IPS-NIHi7 (cell line): Measurements from ENCODE around the gene LIMS1.
"Not testable (repeated sequence)": the region's sequence is repeated elsewhere in the genome, so short reads cannot be mapped to it uniquely, and the experiment has no call there.

Source experiments
- DNase-seq: peaks from one replicate; pipeline ENCODE4 v3.0.0; 2012; ENCODE audit warnings: mixed read lengths; ENCODE audit errors: extremely low spot score

Gene LIMS1

DNA sequence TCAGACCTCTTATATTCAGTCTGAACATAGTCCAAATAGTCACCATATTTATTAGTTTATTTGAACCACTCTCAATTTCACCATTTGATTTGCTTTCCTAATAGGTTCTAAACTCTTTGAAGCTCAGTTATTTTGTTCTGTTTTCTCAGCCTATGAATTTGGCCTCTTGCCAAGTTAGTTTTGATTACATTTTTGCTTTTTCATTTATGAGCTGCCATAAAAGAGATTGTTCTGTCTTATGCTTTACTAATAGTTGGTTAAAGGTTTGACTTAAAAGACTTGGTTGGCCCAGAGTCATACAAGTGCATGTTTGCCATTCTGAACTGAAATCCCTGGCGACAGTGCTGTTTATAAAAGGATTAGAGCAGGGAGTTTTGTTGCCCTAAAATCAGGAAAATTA lies 99.1 kb downstream of the LIMS1 start:
- no peak for DNase-seq

DNA sequence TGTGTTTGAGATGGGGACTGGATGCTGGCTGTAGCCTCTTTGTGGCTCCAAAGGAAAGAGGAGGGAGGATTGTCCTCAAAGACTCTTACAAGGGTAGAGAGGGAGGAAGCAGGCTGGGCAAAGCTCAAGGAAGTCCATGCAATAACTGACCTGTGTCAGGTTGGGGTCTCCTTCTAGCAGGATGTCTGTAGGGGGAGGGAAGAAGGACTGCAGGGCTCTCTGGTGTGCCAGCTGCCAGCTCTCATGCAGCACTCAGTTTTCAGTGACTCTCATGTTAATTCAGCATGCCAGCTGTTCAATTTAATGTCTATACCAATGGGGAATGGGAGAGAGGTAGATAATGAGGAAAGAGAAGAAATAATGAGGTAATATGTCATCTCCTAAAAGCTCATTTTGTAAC lies 99.7 kb downstream of the LIMS1 start:
- no peak for DNase-seq

DNA sequence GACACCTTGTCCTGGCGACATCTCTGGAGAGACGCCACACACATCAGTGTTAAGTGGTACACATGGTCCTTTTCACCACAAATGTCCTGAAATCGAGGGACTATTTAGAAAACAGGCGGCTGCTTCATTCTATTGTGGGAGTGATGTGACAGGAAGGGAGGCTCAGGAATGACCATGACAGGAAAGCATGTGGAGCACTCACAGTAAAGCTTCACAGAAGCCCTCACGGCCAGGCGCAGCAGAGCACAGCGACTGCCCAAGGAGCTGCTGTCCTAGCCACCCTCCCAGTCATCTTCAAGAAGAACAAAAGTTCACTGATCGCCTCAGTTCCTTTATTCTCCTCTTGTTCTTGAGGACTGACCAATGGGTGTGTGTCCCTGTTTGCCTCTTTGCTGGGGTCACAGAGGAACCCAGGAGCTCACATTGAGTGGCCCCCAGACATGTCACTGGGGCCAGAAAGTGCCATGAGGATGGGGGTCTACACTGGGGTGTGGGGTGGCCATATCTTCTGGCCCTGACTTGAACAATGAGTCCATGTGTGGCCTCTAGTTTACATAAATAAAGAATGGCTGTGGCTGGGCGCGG lies 100.4 kb downstream of the LIMS1 start:
- DNase-seq, result no peak

DNA sequence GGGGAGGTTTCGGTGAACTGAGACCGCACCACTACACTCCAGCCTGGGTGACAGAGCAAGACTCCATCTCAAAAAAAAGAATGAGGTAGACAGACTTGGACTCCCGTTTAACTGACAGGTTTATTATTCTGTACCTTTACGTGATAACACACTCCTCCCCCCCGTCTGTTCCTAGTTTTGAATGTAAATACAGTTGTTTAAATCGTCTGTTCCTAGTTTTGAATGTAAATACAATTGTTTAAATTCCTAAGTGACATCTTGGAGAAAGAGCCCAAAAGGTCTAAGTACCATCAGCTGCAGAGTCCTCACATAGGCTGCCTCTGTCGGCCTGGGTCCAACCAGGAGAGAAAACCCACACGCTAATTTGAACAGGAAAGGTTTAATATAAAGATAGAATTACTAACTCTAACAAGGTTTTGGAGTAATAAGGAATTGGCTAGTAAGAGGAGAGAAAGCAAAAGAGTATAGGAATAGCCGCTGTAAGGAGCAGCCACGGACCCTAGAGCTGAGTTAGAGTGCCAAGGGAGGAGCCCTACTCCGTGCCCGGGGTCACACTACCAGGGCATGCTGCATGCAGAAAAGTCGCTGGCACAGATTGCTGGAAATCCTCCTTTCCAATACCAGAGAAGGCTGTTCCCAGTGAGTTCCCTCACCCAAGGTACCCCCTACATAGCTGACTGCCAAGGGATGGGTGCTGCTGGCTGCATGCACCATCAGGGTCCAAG lies 101.5 kb downstream of the LIMS1 start:
- DNase-seq, result no peak

DNA sequence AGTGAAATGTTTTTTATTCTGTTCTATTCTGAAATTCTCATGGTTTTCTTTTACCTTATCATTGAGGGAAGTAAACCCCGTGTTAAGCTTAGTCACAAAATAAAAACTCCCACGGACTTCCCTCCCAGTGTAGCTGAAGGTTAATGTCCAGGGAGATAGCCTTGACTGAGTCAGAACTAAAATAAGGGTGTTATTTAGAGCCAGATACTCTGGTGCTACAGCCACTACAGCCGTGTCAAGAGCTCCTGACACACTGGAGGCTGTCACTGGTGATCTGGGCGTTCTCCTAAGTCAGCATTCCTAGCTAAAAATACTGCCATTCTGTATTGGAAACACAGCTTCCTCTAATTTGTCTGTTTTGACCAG lies 103.0 kb downstream of the LIMS1 start:
- no peak for DNase-seq

DNA sequence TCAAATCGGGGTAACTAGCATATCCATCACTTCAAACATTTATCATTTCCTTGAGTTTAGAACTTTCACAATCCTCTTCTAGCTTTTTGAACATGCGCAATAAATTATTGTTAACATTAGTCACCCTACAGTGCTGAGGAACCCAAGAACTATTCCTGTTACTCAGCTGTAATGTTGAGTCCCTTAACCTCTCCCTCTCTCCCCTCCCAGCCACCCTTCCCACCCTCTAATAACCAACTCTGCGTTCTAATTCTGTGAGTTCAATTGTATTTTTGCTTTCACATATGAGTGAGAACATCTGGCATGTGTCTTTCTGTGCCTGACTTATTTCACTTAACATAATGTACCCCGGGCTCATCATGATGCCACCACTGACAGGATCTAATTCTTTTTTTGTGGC lies 106.5 kb downstream of the LIMS1 start:
- no peak for DNase-seq

DNA sequence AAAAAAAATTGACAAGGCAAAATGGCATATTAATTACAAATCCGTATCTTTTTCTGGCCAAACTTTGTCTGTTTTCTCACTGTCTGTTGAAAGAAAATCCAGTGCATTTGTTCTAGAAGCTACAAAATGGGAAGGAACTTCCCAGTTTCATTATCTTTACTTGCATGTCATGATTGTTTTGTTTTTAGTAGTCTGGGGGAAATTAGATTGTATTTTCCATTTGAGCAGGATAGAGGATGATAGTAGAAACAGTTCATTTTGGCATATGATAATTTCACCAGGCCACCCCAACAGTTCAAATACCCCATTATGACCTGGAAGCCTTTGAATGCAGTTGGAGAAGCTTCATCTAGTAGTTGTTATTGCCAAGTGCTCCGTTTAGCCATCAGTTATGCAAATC lies 107.5 kb downstream of the LIMS1 start:
- DNase-seq, result no peak

DNA sequence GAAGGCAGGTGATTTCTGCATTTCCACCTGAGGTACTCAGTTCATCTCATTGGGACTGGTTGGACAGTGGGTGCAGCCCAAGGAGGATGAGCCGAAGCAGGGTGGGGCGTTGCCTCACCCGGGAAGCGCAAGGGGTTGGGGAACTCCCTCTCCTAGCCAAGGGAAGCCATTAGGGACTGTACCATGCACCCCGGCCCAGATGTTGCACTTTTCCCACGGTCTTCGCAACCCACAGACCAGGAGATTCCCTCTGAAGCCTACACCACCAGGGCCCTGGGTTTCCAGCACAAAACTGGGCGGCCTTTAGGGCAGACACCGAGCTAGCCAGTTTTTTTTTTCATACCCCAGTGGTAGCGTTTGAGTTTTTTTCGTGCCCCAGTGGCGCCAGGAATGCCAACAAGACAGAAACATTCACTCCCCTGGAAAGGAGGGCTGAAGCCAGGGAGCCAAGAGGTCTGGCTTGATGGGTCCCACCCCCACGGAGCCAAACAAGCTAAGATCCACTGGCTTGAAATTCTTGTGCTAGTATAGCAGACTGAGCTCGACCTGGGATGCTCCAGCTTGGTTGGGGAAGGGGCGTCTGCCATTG lies 109.1 kb downstream of the LIMS1 start:
- DNase-seq, result no peak

DNA sequence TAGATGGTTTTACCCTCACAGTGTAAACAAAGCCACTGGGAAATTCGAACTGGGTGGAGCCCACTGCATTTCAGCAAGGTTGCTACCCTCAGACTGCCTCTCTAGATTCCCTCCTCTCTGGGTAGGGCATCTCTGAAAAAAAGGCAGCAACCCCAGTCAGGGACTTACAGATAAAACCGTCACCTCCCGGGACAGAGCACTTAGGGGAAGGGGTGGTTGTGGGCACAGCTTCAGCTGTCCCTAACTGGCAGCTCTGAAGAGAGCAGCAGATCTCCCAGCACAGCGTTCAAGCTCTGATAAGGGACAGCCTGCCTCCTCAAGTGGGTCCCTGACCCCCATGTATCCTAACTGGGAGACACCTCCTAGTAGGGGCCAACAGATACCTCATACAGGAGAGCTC lies 109.6 kb downstream of the LIMS1 start:
- DNase-seq, result not testable (repeated sequence)

DNA sequence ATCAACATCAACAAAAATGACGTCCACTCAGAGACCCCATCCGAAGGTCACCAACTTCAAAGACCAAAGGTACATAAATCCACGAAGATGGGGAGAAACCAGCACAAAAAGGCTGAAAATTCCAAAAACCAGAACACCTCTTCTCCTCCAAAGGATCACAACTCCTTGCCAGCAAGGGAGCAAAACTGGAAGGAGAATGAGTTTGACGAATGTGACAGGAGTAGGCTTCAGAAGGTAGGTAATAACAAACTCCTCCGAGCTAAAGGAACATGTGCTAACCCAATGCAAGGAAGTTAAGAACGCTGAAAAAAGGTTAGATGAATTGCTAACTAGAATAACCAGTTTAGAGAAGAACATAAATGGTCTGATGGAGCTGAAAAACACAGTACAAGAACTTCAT lies 110.2 kb downstream of the LIMS1 start:
- not testable (repeated sequence) for DNase-seq

DNA sequence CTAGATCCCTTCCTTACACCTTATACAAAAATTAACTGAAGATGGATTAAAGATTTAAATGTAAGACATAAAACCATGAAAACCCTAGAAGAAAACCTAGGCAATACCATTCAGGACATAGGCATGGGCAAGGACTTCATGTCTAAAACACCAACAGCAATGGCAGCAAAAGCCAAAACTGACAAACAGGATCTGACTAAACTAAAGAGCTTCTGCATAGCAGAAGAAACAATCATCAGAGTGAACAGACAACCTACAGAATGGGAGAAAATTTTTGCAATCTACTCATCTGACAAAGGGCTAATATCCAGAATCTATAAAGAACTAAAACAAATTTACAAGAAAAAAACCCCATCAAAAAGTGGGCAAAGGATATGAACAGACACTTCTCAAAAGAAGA lies 114.5 kb downstream of the LIMS1 start:
- DNase-seq, result not testable (repeated sequence)

DNA sequence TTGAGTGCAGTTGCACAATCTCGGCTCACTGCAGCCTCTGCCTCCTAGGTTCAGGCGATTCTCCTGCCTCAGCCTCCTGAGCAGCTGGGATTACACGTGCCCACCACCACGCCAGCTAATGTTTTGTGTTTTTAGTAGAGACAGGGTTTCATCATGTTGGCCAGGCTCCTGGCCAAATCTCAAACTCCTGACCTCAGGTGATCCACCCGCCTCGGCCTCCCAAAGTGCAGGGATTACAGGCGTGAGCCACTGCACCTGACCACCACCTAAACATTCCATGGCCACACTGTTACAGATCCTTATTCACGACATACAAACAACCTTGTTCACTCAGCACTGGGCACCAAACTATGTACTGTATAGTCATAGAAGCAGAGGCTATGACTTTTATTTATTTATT lies 116.2 kb downstream of the LIMS1 start:
- not testable (repeated sequence) for DNase-seq

DNA sequence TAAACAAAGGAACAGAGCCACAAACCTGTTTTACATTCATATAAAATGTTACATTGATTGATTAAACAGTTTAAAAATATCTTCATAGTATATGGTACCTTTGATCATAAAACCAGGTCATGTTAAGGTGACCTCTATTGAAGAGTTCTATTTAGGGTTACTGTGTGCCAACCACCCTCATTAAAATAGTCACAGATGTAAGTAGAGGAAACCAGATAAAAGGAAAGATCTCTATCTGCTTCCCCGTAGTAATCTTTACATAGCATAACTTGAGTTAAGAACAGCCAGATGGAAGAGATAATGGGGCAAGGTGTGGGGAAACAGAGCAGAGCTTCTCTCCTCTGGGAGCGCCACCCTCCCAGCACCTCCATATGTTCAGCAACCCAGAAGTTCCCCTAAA lies 117.2 kb downstream of the LIMS1 start:
- DNase-seq, result not testable (repeated sequence)

DNA sequence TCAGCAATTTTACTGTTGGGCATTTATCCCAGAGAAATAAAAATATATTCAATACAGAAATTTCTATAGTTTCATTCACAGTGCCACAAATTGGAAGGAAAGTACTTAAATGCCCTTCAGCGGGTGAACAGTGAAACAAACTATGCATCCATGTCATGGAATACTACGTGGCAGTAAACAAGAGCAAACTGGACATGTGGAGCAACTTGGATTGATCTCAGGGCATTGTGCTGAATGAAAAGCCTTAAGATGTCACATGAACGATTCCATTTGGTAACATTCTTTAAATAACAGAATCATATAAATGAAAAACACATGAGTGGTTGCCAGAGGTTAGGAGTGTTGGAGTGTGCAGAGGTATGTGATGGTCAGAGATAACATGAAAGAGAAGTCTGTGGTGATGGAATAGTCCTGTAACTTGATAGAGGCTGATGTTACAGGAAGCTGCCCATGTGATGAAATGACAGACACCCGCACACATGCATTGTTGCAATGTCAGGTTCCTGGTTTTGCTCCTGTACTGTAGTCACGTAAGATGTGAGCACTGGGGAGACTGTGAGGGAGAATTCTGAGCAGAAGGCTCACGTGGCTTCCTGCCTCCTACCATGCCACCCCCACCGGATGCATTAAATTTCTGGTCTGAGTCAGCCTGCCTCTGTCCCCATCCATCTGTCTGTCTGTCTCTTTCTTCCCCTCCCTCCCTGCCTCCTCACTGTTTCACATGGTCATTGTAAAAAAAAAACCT lies 118.1 kb downstream of the LIMS1 start:
- DNase-seq, result not testable (repeated sequence)

DNA sequence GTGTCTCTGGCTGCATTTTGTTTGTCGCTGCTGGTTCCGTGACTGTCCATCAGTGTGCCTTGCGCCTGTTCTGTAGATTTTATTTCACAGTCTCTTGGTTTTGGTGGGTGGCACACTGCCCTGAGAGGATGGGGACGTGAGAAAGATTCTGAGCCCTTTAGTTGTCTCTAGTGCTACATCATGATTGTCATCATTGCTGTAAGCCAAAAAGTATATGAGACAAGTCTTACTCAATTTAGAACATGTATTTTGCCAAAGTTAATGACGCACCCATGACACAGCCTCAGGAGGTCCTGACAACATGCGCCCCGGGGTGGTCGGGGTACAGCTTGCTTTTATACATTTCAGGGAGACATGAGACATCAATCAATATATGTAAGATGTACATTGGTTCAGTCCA lies 119.2 kb downstream of the LIMS1 start:
- not testable (repeated sequence) for DNase-seq

DNA sequence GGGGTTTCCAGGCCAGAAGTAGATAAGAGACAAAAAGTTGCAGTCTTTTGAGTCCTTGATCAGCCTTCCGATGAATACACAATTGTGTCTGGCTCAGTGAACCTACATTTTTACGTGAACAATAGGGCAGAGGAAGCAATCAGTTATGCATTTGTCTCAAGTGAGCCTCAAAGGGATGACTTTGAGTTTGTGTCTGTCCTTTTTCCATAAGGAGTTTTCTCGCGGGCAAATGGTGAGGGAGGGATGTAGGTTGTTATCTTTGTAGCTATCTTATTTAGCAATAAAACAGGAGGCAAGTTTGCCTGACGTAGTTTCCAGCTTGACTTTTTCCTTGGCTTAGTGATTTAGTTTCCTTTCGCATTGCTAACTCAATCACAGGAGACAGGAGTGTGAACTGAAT lies 119.6 kb downstream of the LIMS1 start:
- not testable (repeated sequence) for DNase-seq

DNA sequence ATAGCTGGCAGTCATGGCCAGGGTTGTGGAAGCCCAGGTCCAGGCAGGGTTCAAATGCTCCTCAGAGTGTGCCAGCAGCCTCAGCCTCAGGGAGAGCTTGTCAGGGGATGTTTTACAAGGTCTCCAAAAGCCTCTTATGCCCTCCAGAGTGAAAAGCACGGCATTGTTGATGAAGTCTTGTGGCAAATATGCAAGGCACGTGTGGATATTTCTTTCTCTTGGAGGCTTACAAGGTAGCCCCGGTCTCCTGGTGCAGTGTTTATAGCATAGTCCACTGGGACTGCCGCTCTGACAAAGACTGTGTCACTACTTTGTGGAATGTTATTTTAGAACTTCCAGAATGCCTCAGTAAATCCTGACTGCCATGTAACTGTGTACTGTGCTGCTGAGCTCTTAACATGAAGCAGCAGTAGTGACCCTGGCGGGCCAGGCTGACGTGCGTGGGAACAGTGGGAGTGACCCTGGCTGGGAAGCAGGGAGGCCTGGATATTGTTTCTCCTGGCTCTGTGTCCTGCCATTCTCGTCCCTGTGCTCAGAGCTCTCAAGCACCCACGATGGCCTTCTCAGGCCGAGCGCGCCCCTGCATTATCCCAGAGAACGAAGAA lies 120.4 kb downstream of the LIMS1 start:
- not testable (repeated sequence) for DNase-seq

DNA sequence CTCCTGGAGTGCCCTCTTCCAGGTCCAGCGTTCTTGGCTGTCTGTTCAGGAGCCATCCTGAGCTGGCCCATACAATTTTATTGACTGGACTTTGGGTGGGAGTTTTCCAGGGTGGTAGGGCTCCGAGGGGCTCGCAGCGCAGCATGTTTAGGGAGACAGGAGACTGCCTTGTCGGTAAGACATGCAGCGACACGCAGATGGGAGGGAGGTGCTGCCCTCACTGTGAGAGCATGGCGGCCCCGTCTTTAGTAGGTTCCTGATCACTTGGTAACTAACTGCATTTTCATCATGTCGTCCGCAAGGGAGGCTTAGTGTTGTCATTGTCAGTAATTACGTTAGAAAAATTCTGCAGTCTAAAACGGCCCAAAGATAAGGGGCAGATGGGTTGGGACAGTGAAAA lies 121.0 kb downstream of the LIMS1 start:
- DNase-seq, result not testable (repeated sequence)

DNA sequence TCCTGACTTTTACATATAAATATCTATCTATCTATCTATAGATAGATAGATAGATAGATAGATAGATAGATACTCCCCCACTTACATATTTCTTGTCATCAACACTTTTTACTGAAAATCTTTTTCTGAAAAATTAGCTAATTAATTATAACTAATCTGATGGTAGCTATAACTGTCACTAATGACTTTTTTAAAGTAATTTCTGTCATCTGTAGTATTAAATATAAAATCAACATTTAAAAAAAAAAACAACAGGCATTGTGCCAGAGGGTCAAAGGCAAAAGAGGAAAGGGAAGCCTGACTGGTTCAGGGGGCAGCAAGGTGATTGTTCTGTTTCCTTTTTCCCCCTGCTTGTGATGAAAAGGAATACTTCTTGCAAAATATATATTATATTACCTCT lies 122.0 kb downstream of the LIMS1 start:
- DNase-seq, result not testable (repeated sequence)

DNA sequence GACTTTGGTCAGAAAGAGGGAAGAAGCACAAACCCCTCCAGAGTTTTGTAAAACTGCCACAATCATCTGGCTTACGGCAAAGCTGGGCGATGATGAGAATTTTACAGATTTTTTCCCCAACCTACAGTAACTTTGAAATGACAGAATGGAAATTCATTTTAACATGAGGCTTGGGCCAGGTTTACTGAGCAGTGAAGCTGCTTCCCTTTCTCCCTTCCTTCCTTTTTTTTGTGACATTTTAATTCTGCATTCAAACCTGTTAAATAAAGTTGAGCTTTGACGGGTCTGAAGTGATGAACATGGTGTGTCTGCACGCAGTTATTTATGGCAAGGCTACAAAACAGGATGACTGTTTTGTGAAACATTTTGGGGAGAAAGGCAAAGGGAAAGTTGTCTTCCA lies 123.2 kb downstream of the LIMS1 start:
- DNase-seq, result not testable (repeated sequence)

DNA sequence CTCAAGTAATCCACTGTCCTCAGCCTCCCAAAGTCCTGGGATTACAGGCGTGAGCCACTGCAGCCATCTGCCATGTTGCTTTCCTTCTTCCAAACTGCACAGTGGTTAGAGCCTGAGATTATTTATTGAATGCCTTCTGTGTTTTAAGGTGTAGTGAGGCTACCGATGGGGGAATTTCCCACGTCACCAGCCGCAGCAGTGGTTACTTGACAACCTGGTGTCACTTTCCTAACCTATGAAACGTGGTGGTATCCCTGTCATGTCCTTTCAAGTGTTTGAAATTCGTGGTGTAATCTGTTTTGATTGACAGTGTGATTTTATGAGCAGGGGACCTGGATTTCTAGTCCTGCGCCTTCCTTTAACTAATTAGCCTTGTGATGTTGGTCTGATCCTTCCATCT lies 124.3 kb downstream of the LIMS1 start:
- not testable (repeated sequence) for DNase-seq

DNA sequence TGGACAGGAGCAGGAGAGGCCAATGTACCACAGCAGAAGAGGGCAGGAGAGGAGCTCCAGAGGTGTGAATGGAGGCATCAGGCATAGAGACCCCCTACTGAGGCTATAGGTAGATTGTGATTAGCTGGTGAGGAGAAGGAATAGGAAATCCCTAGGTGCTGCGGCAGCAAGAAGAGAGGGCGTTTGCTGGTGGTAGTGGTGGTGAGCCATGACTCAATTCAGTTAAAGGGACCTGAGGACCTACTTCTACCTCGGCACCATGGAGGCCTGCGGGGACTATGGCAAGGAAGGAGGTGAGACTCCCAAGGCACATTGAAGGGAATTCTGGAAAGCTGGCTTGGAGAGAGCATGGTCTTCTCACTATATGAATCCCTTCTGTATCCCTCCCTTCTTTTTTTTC lies 127.2 kb downstream of the LIMS1 start:
- not testable (repeated sequence) for DNase-seq
